ENCODE data around the gene RGPD5.
"Not testable (repeated sequence)": the region's sequence is repeated elsewhere in the genome, so short reads cannot be mapped to it uniquely, and the experiment has no call there.

DNA sequence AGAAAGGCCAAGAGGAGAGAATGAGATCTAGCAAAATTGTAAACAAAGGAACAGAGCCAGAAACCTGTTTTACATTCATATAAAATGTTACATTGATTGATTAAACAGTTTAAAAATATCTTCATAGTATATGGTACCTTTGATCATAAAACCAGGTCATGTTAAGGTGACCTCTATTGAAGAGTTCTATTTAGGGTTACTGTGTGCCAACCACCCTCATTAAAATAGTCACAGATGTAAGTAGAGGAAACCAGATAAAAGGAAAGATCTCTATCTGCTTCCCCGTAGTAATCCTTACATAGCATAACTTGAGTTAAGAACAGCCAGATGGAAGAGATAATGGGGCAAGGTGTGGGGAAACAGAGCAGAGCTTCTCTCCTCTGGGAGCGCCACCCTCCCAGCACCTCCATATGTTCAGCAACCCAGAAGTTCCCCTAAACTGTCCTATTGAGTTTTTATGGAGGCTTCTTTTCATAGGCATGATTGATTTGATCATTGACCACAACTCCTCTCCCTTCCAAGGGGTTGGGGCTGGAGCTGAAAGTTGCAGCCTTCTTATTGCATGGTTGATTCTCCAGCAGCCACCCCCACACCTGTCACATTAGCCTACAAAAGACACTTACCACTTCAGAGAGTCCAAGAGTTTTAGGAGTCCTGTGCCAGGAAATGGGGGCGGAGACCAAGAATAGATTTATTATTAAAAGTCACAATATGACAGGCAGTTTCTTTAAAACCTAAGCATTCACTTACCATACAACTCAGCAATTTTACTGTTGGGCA is 101.2 kb downstream of the RGPD5 start:
- TF ChIP-seq, protein P1, sequence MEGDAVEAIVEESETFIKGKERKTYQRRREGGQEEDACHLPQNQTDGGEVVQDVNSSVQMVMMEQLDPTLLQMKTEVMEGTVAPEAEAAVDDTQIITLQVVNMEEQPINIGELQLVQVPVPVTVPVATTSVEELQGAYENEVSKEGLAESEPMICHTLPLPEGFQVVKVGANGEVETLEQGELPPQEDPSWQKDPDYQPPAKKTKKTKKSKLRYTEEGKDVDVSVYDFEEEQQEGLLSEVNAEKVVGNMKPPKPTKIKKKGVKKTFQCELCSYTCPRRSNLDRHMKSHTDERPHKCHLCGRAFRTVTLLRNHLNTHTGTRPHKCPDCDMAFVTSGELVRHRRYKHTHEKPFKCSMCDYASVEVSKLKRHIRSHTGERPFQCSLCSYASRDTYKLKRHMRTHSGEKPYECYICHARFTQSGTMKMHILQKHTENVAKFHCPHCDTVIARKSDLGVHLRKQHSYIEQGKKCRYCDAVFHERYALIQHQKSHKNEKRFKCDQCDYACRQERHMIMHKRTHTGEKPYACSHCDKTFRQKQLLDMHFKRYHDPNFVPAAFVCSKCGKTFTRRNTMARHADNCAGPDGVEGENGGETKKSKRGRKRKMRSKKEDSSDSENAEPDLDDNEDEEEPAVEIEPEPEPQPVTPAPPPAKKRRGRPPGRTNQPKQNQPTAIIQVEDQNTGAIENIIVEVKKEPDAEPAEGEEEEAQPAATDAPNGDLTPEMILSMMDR (IDR thresholded peaks at IDR 0.05; ENCODE audit: borderline replicate concordance, extremely low read depth, low read length, poor library complexity, severe bottlenecking) = not testable (repeated sequence)
- not testable (repeated sequence) for TF ChIP-seq EZH2 (IDR thresholded peaks at IDR 0.05; ENCODE audit: borderline replicate concordance, low read depth, low read length, severe bottlenecking)

Data from DND-41 (cell line).